GM12892 (cell line): ENCODE data around the gene SF3A2.

Experiments used
- DNase-seq: peaks from one replicate; pipeline ENCODE4 v3.0.0; 2011; ENCODE audit not compliant: insufficient read length
- FAIRE-seq: peaks from 2 replicates; lab custom pipeline; 2011; peaks lifted over from hg19 to GRCh38; lab: Jason Lieb, UNC
- POLR2A ChIP-seq: IDR thresholded peaks from 2 replicates; pipeline ENCODE4 v1.6.1; 2011; ENCODE audit warnings: low read depth, low read length, control low read depth
- POLR2AphosphoS5 ChIP-seq: IDR thresholded peaks from 2 replicates; pipeline ENCODE4 v1.6.1; 2011; ENCODE audit warnings: low read depth, low read length, control low read depth
- TAF1 ChIP-seq: IDR thresholded peaks from 2 replicates; pipeline ENCODE4 v1.6.1; 2011; ENCODE audit warnings: low read depth, mild to moderate bottlenecking, control low read depth, low read length, borderline replicate concordance

SF3A2 gene

GRCh38 chr19:2230033-2230531 is 6.5 kb upstream of the SF3A2 start:
- FAIRE-seq = no peak
- TF ChIP-seq POLR2AphosphoS5 (no peak), POLR2A (no peak)
- no peak for DNase-seq

- no peak for FAIRE-seq
Measured at GRCh38 chr19:2230807-2231533, 5.7 kb upstream of the SF3A2 start.

GRCh38 chr19:2231621-2232221 is 4.9 kb upstream of the SF3A2 start:
- TF ChIP-seq POLR2A (peak; percentile 44), TAF1 (no peak), POLR2AphosphoS5 (peak; percentile 73)
- DNase-seq (no peak), FAIRE-seq (peak; percentile 24)

More at GRCh38 chr19:2230807-2231533, 5.7 kb upstream of the SF3A2 start:
- TF ChIP-seq POLR2AphosphoS5 = no peak; the same call in 1 of the 2 replicates
- TF ChIP-seq POLR2A = no peak; the same call in 1 of the 2 replicates
- TF ChIP-seq TAF1 = no peak
- no peak for DNase-seq

- no peak; the same call in none of the 2 replicates for TF ChIP-seq POLR2A
- TF ChIP-seq TAF1 = no peak
- no peak for TF ChIP-seq POLR2AphosphoS5
- no peak for FAIRE-seq
- DNase-seq = no peak
Measured at GRCh38 chr19:2232286-2233151, 4.1 kb upstream of the SF3A2 start.

- no peak for TF ChIP-seq POLR2A
- no peak for TF ChIP-seq TAF1
- TF ChIP-seq POLR2AphosphoS5 = 0 out of 2 replicates have a peak, but pooled peaks have one; percentile 16
- no peak for DNase-seq
- FAIRE-seq = no peak
Measured at GRCh38 chr19:2233601-2234280, 2.9 kb upstream of the SF3A2 start.

- no peak for FAIRE-seq
Measured at GRCh38 chr19:2234996-2235380, 1.6 kb upstream of the SF3A2 start.

GRCh38 chr19:2235381-2236063 is 1.1 kb upstream of the SF3A2 start:
- peak; percentile 51 for FAIRE-seq
- TF ChIP-seq TAF1 (no peak), POLR2A (peak; percentile 28; the same call in 1 of the 2 replicates), POLR2AphosphoS5 (no peak)

More at GRCh38 chr19:2234996-2235380, 1.6 kb upstream of the SF3A2 start:
- no peak for DNase-seq
- TF ChIP-seq POLR2A = no peak
- no peak for TF ChIP-seq TAF1
- TF ChIP-seq POLR2AphosphoS5 = no peak

GRCh38 chr19:2236064-2236313 is 635 bp upstream of the SF3A2 start:
- FAIRE-seq (no peak), DNase-seq (no peak)
- TF ChIP-seq TAF1 = peak; percentile 32; the same call in 1 of the 2 replicates
- TF ChIP-seq POLR2A = peak; percentile 23; the same call in 1 of the 2 replicates
- TF ChIP-seq POLR2AphosphoS5 = peak; percentile 8; the same call in 1 of the 2 replicates

More at GRCh38 chr19:2235381-2236063, 1.1 kb upstream of the SF3A2 start:
- no peak for DNase-seq

GRCh38 chr19:2237051-2237868 is 636 bp downstream of the SF3A2 start:
- TF ChIP-seq POLR2AphosphoS5 (no peak), POLR2A (0 out of 2 replicates have a peak, but pooled peaks have one; percentile 26)
- DNase-seq = no peak
- no peak for FAIRE-seq

GRCh38 chr19:2237869-2238153 is 1.2 kb downstream of the SF3A2 start:
- FAIRE-seq (no peak), DNase-seq (no peak)
- TF ChIP-seq TAF1 = no peak
- no peak for TF ChIP-seq POLR2A
- no peak for TF ChIP-seq POLR2AphosphoS5
